Measurements from ENCODE around the gene ZNF341. TPM values are rescaled to one million over a fixed set of nuclear protein-coding genes. Genes with fewer than 3 reads are reported as not detected.

Gene ZNF341
- total RNA-seq, 3 donors from 2014 or later, result 4.8 to 6.0 (median 5.2) TPM

GRCh38 chr20:33711446-33711738 lies 20.4 kb upstream of the ZNF341 start:
- no peak overlapping the region for H3K4me3 Mint-ChIP-seq
- peaks cover 3% of the 10 kb centered on the region for H3K4me1 Mint-ChIP-seq (ENCODE audit: low read depth)
- no peaks in the 10 kb centered on the region for H3K9me3 Mint-ChIP-seq
- ATAC-seq (no peak), DNase-seq (no peak)
- H3K36me3 Mint-ChIP-seq (ENCODE audit: insufficient read depth), result peaks cover 22% of the 10 kb centered on the region
- H3K27me3 Mint-ChIP-seq (ENCODE audit: low read depth), result no peaks in the 10 kb centered on the region

- Mint-ChIP-seq H3K36me3 (ENCODE audit: insufficient read depth) (peaks cover 22% of the 10 kb centered on the region), H3K27me3 (ENCODE audit: low read depth) (no peaks in the 10 kb centered on the region), H3K9me3 (no peaks in the 10 kb centered on the region), H3K4me1 (ENCODE audit: low read depth) (peaks cover 8% of the 10 kb centered on the region), H3K4me3 (no peak overlapping the region)
- DNase-seq (no peak), ATAC-seq (no peak)
Measured at GRCh38 chr20:33713865-33714367, 17.9 kb upstream of the ZNF341 start.

GRCh38 chr20:33716498-33716897 lies 15.3 kb upstream of the ZNF341 start:
- H3K9me3 Mint-ChIP-seq, result no peaks in the 10 kb centered on the region
- ATAC-seq (no peak), DNase-seq (no peak)
- H3K4me3 Mint-ChIP-seq, result no peak overlapping the region
- H3K27me3 Mint-ChIP-seq (ENCODE audit: low read depth), result no peaks in the 10 kb centered on the region
- H3K36me3 Mint-ChIP-seq (ENCODE audit: insufficient read depth), result peaks cover 15% of the 10 kb centered on the region
- peaks cover 18% of the 10 kb centered on the region for H3K4me1 Mint-ChIP-seq (ENCODE audit: low read depth)

GRCh38 chr20:33719277-33719988 lies 12.4 kb upstream of the ZNF341 start:
- DNase-seq, result no peak
- Mint-ChIP-seq H3K36me3 (ENCODE audit: insufficient read depth) (peaks cover 4% of the 10 kb centered on the region), H3K9me3 (no peaks in the 10 kb centered on the region), H3K27me3 (ENCODE audit: low read depth) (no peaks in the 10 kb centered on the region), H3K4me1 (ENCODE audit: low read depth) (peaks cover 18% of the 10 kb centered on the region), H3K4me3 (peak overlapping the region; percentile 79)
- ATAC-seq, result peak; percentile 2

- Mint-ChIP-seq H3K36me3 (ENCODE audit: insufficient read depth) (peaks cover 3% of the 10 kb centered on the region), H3K4me3 (peak within 1 kb of the TSS; percentile 79), H3K4me1 (ENCODE audit: low read depth) (peaks cover 18% of the 10 kb centered on the region), H3K9me3 (no peaks in the 10 kb centered on the region), H3K27me3 (ENCODE audit: low read depth) (no peaks in the 10 kb centered on the region)
- DNase-seq (peak; percentile 78), ATAC-seq (peak; percentile 98 to 99)
Measured at GRCh38 chr20:33719989-33720709, 11.6 kb upstream of the ZNF341 start, which contains the start of gene PXMP4. PXMP4 (minus strand) TSS chr20:33720310; CDS start chr20:33720207, 103 bp downstream.

- ATAC-seq (no peak), DNase-seq (no peak)
- Mint-ChIP-seq H3K36me3 (ENCODE audit: insufficient read depth) (no peaks in the 10 kb centered on the region), H3K9me3 (no peaks in the 10 kb centered on the region), H3K4me1 (ENCODE audit: low read depth) (peaks cover 18% of the 10 kb centered on the region), H3K27me3 (ENCODE audit: low read depth) (no peaks in the 10 kb centered on the region), H3K4me3 (peak overlapping the region; percentile 79)
Measured at GRCh38 chr20:33721391-33722140, 10.2 kb upstream of the ZNF341 start.

- ATAC-seq (no peak), DNase-seq (no peak)
- Mint-ChIP-seq H3K9me3 (no peaks in the 10 kb centered on the region), H3K4me3 (no peak overlapping the region), H3K27me3 (ENCODE audit: low read depth) (no peaks in the 10 kb centered on the region), H3K36me3 (ENCODE audit: insufficient read depth) (no peaks in the 10 kb centered on the region), H3K4me1 (ENCODE audit: low read depth) (peaks cover 7% of the 10 kb centered on the region)
Measured at GRCh38 chr20:33724439-33725094, 7.2 kb upstream of the ZNF341 start.

GRCh38 chr20:33725607-33726264 lies 6.1 kb upstream of the ZNF341 start:
- Mint-ChIP-seq H3K27me3 (ENCODE audit: low read depth) (no peaks in the 10 kb centered on the region), H3K4me1 (ENCODE audit: low read depth) (peaks cover 3% of the 10 kb centered on the region), H3K9me3 (no peaks in the 10 kb centered on the region), H3K4me3 (no peak overlapping the region), H3K36me3 (ENCODE audit: insufficient read depth) (no peaks in the 10 kb centered on the region)
- no peak for DNase-seq
- ATAC-seq, result no peak

GRCh38 chr20:33727115-33727479 lies 4.7 kb upstream of the ZNF341 start:
- Mint-ChIP-seq H3K4me1 (ENCODE audit: low read depth) (peaks cover 3% of the 10 kb centered on the region), H3K36me3 (ENCODE audit: insufficient read depth) (no peaks in the 10 kb centered on the region)

GRCh38 chr20:33727806-33728205 lies 4.0 kb upstream of the ZNF341 start:
- DNase-seq (no peak), ATAC-seq (no peak)
- Mint-ChIP-seq H3K27me3 (ENCODE audit: low read depth) (no peaks in the 10 kb centered on the region), H3K9me3 (no peaks in the 10 kb centered on the region), H3K4me1 (ENCODE audit: low read depth) (peaks cover 8% of the 10 kb centered on the region), H3K4me3 (no peak overlapping the region), H3K36me3 (ENCODE audit: insufficient read depth) (no peaks in the 10 kb centered on the region)

More at GRCh38 chr20:33727115-33727479, 4.7 kb upstream of the ZNF341 start:
- no peak for DNase-seq
- no peak for ATAC-seq
- Mint-ChIP-seq H3K4me3 (no peak overlapping the region), H3K9me3 (no peaks in the 10 kb centered on the region), H3K27me3 (ENCODE audit: low read depth) (no peaks in the 10 kb centered on the region)

- DNase-seq, result no peak
- H3K4me1 Mint-ChIP-seq (ENCODE audit: low read depth), result peaks cover 10% of the 10 kb centered on the region
- H3K4me3 Mint-ChIP-seq, result no peak overlapping the region
- no peaks in the 10 kb centered on the region for H3K36me3 Mint-ChIP-seq (ENCODE audit: insufficient read depth)
- ATAC-seq, result no peak
- H3K27me3 Mint-ChIP-seq (ENCODE audit: low read depth), result no peaks in the 10 kb centered on the region
- H3K9me3 Mint-ChIP-seq, result no peaks in the 10 kb centered on the region
Measured at GRCh38 chr20:33728463-33728862, 3.3 kb upstream of the ZNF341 start.

- no peaks in the 10 kb centered on the region for H3K36me3 Mint-ChIP-seq (ENCODE audit: insufficient read depth)
- no peak overlapping the region for H3K4me3 Mint-ChIP-seq
- no peaks in the 10 kb centered on the region for H3K9me3 Mint-ChIP-seq
Measured at GRCh38 chr20:33729101-33729500, 2.7 kb upstream of the ZNF341 start.

GRCh38 chr20:33730946-33731692 lies 677 bp upstream of the ZNF341 start:
- H3K9me3 Mint-ChIP-seq, result peaks cover 1% of the 10 kb centered on the region
- no peak for DNase-seq

More at GRCh38 chr20:33729101-33729500, 2.7 kb upstream of the ZNF341 start:
- H3K4me1 Mint-ChIP-seq (ENCODE audit: low read depth), result peaks cover 17% of the 10 kb centered on the region
- H3K27me3 Mint-ChIP-seq (ENCODE audit: low read depth), result no peaks in the 10 kb centered on the region
- no peak for ATAC-seq
- DNase-seq, result no peak

More at GRCh38 chr20:33730946-33731692, 677 bp upstream of the ZNF341 start:
- no peaks in the 10 kb centered on the region for H3K27me3 Mint-ChIP-seq (ENCODE audit: low read depth)
- peaks cover 21% of the 10 kb centered on the region for H3K4me1 Mint-ChIP-seq (ENCODE audit: low read depth)
- H3K36me3 Mint-ChIP-seq (ENCODE audit: insufficient read depth), result peaks cover 4% of the 10 kb centered on the region
- peak overlapping the region; percentile 83 for H3K4me3 Mint-ChIP-seq
- no peak for ATAC-seq
